Transverse colon (tissue), 4 donors: Measurements from ENCODE around the gene ZNF770. TPM values are rescaled to one million over a fixed set of nuclear protein-coding genes. Genes with fewer than 3 reads are reported as not detected.

Source experiments
- DNase-seq: peaks from one replicate; pipeline ENCODE4 v3.0.0-alpha.2; 2019
- H3K27ac ChIP-seq, 4 donors: fragments of 200-600 bp; sonication (generic); 2 replicates each; pipeline ENCODE4 v1.5.1; 2016 to 2018; ENCODE audit warnings: inconsistent platforms in 4 of 4
- H3K27me3 ChIP-seq: fragments of 200-600 bp; sonication (generic); 2 replicates; pipeline ENCODE4 v1.5.1; 2017; ENCODE audit warnings: inconsistent platforms
- H3K36me3 ChIP-seq, 4 donors: fragments of 200-600 bp; sonication (generic); 2 replicates each; pipeline ENCODE4 v1.5.1; 2017 to 2019; ENCODE audit warnings: inconsistent platforms in 4 of 4
- H3K4me1 ChIP-seq, 4 donors: fragments of 200-600 bp; sonication (generic); 2 replicates each; pipeline ENCODE4 v1.5.1; 2017 to 2020; ENCODE audit warnings: inconsistent platforms in 4 of 4
- H3K4me3 ChIP-seq, 4 donors: fragments of 200-600 bp; sonication (generic); 1 replicate in 1 of 4; 2 replicates in 3 of 4; pipeline versions ENCODE4 v1.5.1 to v1.6.1; 2017 to 2019; ENCODE audit warnings: inconsistent platforms in 4 of 4
- H3K9me3 ChIP-seq, 2 donors: fragments of 200-600 bp; sonication (generic); 2 replicates each; pipeline ENCODE4 v1.5.1; 2017 to 2019; ENCODE audit warnings: inconsistent platforms in 2 of 2
- CTCF ChIP-seq, 5 experiments: fragments of 200-600 bp in 3 of 5; fragments of 450-650 bp in 2 of 5; sonication (generic) in 3 of 5; IDR thresholded peaks; 1 replicate in 2 of 5; 2 replicates in 3 of 5; pipeline ENCODE4 v1.5.1; 2016 to 2017; ENCODE audit warnings: antibody characterized with exemption in 5 of 5, inconsistent platforms in 3 of 5, mild to moderate bottlenecking in 2 of 5, moderate library complexity in 1 of 5
- EP300 ChIP-seq: sonication (generic); formaldehyde crosslinking; IDR thresholded peaks from one replicate; pipeline ENCODE4 v1.6.1; 2017; ENCODE audit warnings: antibody characterized with exemption, low read depth
- POLR2A ChIP-seq: fragments of 450-650 bp; IDR thresholded peaks from one replicate; pipeline ENCODE4 v1.6.1; 2016; ENCODE audit warnings: antibody characterized with exemption, mild to moderate bottlenecking, moderate library complexity
- POLR2AphosphoS5 ChIP-seq, 3 donors: sonication (generic); formaldehyde crosslinking; IDR thresholded peaks; one replicate each; pipeline ENCODE4 v1.6.1; 2016; ENCODE audit warnings: antibody characterized with exemption in 3 of 3
- WGBS, 2 donors: methylation state at CpG; one replicate each; pipeline ENCODE4 v1.1.5; 2018; ENCODE audit warnings: low coverage in 1 of 2; 5-methylcytosine and 5-hydroxymethylcytosine counted together
- in situ Hi-C, 4 donors: fragments of 200-750 bp; cut with MboI; loops; one replicate each; pipeline versions ENCODE4 v1.15.0 to v1.15.1; 2017; ENCODE audit warnings: low sequenced_read_pairs in 3 of 4, low pct_ligation_motif_present in 1 of 4, low pct_unique_long_range_greater_than_20kb in 1 of 4
- intact Hi-C: fragments of 100-400 bp; cut with DNase I; formaldehyde crosslinking; loops from one replicate; pipeline ENCODE4 v1.15.1; 2023; ENCODE audit warnings: low total_unique reads
- total RNA-seq, 4 donors: library from RNA; depleted of rRNA; stranded (reverse); fragments of >200 nt; gene quantifications; one replicate each; pipeline ENCODE4 v1.1.0, GENCODE V29; 2016

The ZNF770 gene
- total RNA-seq, 4 donors from 2014 or later: 4.2 to 19.2 (median 11.3) TPM

- no peak for TF ChIP-seq EP300
- WGBS, 2 donors: 87% methylated on average over 2 of the region's 2 CpGs; no CpG with 5 or more reads in 1 of the 2 donors
- H3K4me3 ChIP-seq: no peak overlapping the region
- no peak for DNase-seq
- H3K36me3 ChIP-seq: no peaks in the 10 kb centered on the region
- no peaks in the 10 kb centered on the region for H3K27me3 ChIP-seq
- no peaks in the 10 kb centered on the region for H3K4me1 ChIP-seq
- H3K27ac ChIP-seq: no peak overlapping the region
- intact Hi-C loops: no loop called here
- H3K9me3 ChIP-seq: no peaks in the 10 kb centered on the region
- in situ Hi-C loops: no loop called here
Observed at GRCh38 chr15:35007397-35007796, 19.3 kb upstream of the ZNF770 start.

- Histone ChIP-seq H3K9me3 (no peaks in the 10 kb centered on the region), H3K4me3 (no peak overlapping the region), H3K27ac (no peak overlapping the region), H3K36me3 (no peaks in the 10 kb centered on the region), H3K4me1 (no peaks in the 10 kb centered on the region), H3K27me3 (no peaks in the 10 kb centered on the region)
- no peak for DNase-seq
- 83 to 96% methylated on average over 4 to 6 of the region's 6 CpGs for WGBS, 2 donors
- no peak for TF ChIP-seq CTCF (IDR thresholded peaks at IDR 0.05)
- TF ChIP-seq POLR2A: no peak
- no peak for TF ChIP-seq POLR2AphosphoS5 (IDR thresholded peaks at IDR 0.05)
- no peak for TF ChIP-seq EP300
- intact Hi-C loops (no loop called here), in situ Hi-C loops (no loop called here)
Observed at GRCh38 chr15:35005933-35006332, 17.8 kb upstream of the ZNF770 start.

- no peak overlapping the region for H3K27ac ChIP-seq
- WGBS, 2 donors: 58 to 60% methylated on average over 3 of the region's 3 CpGs
- H3K4me3 ChIP-seq: no peak overlapping the region
- in situ Hi-C loops (no loop called here), intact Hi-C loops (no loop called here)
- H3K36me3 ChIP-seq: no peaks in the 10 kb centered on the region
- TF ChIP-seq POLR2AphosphoS5 (IDR thresholded peaks at IDR 0.05) (no peak), POLR2A (no peak), CTCF (IDR thresholded peaks at IDR 0.05) (no peak), EP300 (no peak)
- no peaks in the 10 kb centered on the region for H3K4me1 ChIP-seq
- no peak for DNase-seq
- H3K27me3 ChIP-seq: no peaks in the 10 kb centered on the region
- H3K9me3 ChIP-seq: no peaks in the 10 kb centered on the region
Observed at GRCh38 chr15:35003928-35004327, 15.8 kb upstream of the ZNF770 start.

GRCh38 chr15:35000511-35000910 lies 12.4 kb upstream of the ZNF770 start:
- WGBS, 2 donors: 75% methylated on average over 1 of the region's 1 CpG; no CpG with 5 or more reads in 1 of the 2 donors
- Histone ChIP-seq H3K4me3 (no peak overlapping the region), H3K27ac (no peak overlapping the region), H3K36me3 (no peaks in the 10 kb centered on the region), H3K4me1 (no peaks in the 10 kb centered on the region), H3K9me3 (no peaks in the 10 kb centered on the region), H3K27me3 (no peaks in the 10 kb centered on the region)
- in situ Hi-C loops (no loop called here), intact Hi-C loops (no loop called here)
- DNase-seq: no peak
- no peak for TF ChIP-seq CTCF (IDR thresholded peaks at IDR 0.05)

GRCh38 chr15:34999906-35000305 lies 11.8 kb upstream of the ZNF770 start:
- 90 to 95% methylated on average over 7 of the region's 7 CpGs for WGBS, 2 donors
- TF ChIP-seq POLR2AphosphoS5 (IDR thresholded peaks at IDR 0.05) (no peak), CTCF (IDR thresholded peaks at IDR 0.05) (no peak)
- H3K4me3 ChIP-seq: no peak overlapping the region
- no peaks in the 10 kb centered on the region for H3K36me3 ChIP-seq
- no peak for DNase-seq
- H3K27me3 ChIP-seq: no peaks in the 10 kb centered on the region
- no peaks in the 10 kb centered on the region for H3K9me3 ChIP-seq
- in situ Hi-C loops: no loop called here
- H3K27ac ChIP-seq: no peak overlapping the region
- H3K4me1 ChIP-seq: no peaks in the 10 kb centered on the region
- intact Hi-C loops: no loop called here
